HFF-Myc (cell line): ENCODE results near the gene IWS1.

Source experiments
- DNase-seq: peaks from one replicate; pipeline ENCODE4 v3.0.0-alpha.2; 2011; ENCODE audit warnings: low read depth; ENCODE audit errors: extremely low read depth
- H3K4me3 ChIP-seq: replicated peaks from 2 replicates; pipeline ENCODE4 v1.5.1; 2011; ENCODE audit warnings: low read depth, mild to moderate bottlenecking, control low read depth, low read length
- TF ChIP-seq, protein P1 (sequence below): IDR thresholded peaks from 2 replicates; pipeline ENCODE4 v1.5.1; 2012; ENCODE audit warnings: mild to moderate bottlenecking, low read depth, low read length, control low read depth; ENCODE audit errors: missing control alignments

Gene IWS1

DNA sequence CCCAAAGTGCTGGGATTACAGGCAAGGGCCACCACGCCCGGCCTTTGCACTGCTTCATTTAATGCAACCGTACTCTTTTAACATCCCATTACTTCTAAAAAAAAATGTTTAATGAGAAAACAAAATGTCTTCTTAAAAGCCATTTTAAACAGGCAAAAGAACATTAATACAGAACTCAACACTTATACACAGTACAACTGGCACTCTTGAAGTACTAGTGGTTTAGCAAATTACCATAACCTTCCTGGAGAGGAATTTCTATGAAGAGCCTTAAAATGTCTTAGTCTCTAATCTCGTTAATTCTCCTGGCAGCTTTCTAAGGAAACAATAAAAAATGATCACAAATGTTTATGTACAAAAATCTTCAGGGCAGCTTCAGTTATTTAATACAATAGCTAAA is 5.9 kb downstream of the IWS1 start:
- H3K4me3 ChIP-seq: no peak overlapping the region
- no peak for DNase-seq
- TF ChIP-seq, protein P1, sequence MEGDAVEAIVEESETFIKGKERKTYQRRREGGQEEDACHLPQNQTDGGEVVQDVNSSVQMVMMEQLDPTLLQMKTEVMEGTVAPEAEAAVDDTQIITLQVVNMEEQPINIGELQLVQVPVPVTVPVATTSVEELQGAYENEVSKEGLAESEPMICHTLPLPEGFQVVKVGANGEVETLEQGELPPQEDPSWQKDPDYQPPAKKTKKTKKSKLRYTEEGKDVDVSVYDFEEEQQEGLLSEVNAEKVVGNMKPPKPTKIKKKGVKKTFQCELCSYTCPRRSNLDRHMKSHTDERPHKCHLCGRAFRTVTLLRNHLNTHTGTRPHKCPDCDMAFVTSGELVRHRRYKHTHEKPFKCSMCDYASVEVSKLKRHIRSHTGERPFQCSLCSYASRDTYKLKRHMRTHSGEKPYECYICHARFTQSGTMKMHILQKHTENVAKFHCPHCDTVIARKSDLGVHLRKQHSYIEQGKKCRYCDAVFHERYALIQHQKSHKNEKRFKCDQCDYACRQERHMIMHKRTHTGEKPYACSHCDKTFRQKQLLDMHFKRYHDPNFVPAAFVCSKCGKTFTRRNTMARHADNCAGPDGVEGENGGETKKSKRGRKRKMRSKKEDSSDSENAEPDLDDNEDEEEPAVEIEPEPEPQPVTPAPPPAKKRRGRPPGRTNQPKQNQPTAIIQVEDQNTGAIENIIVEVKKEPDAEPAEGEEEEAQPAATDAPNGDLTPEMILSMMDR: no peak

DNA sequence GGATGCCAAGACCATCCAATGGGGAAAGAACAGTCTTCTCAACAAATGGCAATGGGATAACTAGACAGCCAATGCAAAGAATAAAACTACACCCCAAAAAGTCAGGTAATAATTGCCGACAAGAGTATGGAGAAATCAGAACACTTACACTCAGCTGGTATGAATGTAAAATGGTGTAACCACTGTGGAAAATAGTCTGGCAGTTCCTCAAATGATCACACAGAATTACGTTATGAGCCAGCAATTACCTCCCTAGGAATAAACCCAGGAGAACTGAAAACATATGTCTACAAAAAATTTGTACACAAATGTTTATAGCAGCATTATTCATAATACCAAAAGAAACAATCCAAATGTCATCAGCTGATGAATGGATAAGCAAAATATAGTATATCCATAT is 8.8 kb downstream of the IWS1 start:
- no peak overlapping the region for H3K4me3 ChIP-seq
- TF ChIP-seq, protein P1: no peak
- DNase-seq: no peak

DNA sequence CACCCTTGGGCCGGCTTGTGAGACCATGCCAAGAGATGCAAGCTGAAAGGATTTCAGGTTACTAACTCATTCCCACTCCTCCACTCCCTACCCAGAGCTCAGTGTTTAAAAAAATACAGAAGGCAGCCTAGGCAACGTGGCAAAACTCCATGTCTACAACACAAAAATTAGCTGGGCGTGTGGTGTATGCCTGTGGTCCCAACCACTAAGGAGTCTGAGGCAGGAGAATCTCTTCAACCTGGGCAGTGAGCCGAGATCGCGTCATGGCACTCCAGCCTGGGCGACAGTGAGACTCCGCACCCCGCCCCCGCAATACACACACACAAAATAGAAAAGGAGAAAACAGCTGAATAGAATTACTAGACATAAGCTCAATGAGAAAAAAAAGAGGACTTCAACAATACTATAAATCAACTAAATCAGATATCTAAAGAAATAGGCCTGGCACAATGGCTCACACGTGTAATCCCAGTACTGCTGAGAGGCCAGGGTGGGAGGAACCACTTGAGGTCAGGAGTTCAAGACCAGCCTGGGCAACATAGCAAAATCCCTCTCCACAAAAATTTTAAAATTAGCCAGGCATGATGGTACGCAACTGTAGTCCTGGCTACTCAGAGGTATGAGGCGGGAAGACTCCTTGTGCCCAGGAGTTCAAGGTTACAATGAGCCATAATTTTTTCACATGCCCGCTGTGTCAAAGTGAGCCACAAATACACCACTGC is 10.1 kb downstream of the IWS1 start:
- no peak for DNase-seq
- H3K4me3 ChIP-seq: no peak overlapping the region
- TF ChIP-seq, protein P1: no peak

DNA sequence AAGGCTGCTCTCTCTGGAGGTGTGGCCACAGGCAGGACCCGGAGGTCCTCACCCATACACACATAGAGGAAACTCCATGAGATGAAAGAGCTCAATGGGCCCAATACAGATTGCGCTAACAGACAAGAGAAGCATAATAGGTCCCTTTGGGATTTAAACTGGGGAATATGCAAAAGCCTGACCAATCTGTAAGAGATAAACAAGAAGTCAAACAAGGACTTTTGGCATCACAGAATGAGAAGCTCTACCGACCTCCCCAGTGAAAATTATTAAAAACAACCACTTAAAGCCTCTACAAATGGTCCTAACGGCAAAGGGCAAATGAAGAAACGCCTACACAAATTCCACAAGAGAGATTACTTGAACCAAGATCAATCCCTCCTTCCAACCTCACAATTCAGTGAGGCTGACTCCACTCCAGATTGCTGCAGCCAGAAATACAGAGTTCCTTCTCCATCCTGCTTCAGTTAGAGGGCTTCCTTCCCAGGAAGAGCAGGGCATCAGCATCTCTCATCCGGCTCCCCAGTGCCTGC is 10.8 kb downstream of the IWS1 start:
- TF ChIP-seq, protein P1: no peak
- H3K4me3 ChIP-seq: no peak overlapping the region
- DNase-seq: no peak

DNA sequence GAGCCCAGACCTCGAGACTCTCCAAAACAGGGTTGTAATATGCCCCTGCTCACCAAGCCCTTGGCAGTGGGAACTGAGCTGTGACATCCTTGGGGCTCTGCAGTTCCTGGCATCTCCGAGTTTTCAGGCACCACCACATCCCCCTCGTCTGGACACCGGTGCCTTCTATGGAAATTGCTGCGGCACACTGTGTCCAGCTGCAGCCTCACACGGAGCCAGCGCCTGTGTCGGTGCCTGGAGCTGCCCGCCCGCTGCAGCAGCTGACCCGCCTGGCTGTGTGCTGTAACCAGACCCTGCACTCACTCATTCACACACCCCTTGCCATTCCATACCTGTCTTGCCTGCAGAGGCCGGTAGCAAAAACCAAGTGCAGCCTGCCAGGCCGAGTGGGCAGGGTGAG is 11.8 kb downstream of the IWS1 start:
- DNase-seq: no peak
- TF ChIP-seq, protein P1: no peak
- no peak overlapping the region for H3K4me3 ChIP-seq

DNA sequence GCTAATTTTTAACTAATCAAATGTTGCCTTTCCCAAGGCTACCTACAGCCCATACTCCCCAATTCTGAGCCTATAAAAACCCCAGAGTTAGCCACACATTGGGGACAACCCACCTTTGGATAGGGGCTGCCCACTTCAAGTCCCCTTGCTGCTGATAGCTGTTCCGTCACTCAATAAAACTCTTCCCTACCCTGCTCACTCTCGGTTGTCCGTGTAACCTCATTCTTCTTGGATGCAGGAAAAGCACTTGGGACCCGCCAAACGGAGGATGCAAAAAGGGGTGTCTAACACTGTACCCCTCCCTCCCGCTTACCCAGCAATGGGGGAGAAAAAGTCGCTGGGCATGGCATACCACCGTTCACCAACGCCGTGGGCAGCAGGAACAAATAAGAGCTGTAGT is 12.2 kb downstream of the IWS1 start:
- DNase-seq: no peak
- TF ChIP-seq, protein P1: no peak
- H3K4me3 ChIP-seq: no peak overlapping the region

DNA sequence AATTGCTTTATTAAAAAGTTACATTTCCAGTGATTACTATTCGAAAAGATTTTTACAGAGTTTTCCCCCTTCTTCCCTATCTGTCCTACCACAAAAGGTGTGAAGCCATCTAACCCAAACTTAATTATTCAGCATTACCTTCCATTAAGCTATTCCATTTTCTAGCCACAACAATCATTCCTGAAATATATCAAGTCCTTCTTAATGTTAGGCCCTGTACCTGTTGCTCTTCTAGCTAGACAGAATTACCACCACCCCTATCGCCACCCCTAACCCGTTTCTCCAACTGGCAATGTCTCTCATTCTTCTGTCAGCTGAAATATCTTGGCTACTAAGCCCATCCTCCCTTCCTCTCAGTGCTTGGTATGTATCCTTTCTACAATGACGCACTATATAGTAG is 13.9 kb downstream of the IWS1 start:
- DNase-seq: no peak

More for the DNA sequence above, 13.9 kb downstream of the IWS1 start:
- TF ChIP-seq, protein P1: no peak
- no peak overlapping the region for H3K4me3 ChIP-seq
